ENCODE results near the gene ACVR1C. TPM values are rescaled to one million over a fixed set of nuclear protein-coding genes. Genes with fewer than 3 reads are reported as not detected.
"Not testable (repeated sequence)": the region's sequence is repeated elsewhere in the genome, so short reads cannot be mapped to it uniquely, and the experiment has no call there.

ACVR1C gene
- total RNA-seq, 1 donor from 2014 or later: 0.23 TPM

- no peak overlapping the region for H3K4me3 ChIP-seq (ENCODE audit: low read depth, low read length)
- no peak for TF ChIP-seq CTCF (conservative IDR thresholded peaks at IDR 0.05; ENCODE audit: low read depth, low read length)
- no peak for DNase-seq (ENCODE audit: low read depth)
Measured at GRCh38 chr2:157526070-157526469, 102.6 kb downstream of the ACVR1C start.

- H3K4me3 ChIP-seq (ENCODE audit: low read depth, low read length): no peak overlapping the region
- DNase-seq (ENCODE audit: low read depth): no peak
- TF ChIP-seq CTCF (conservative IDR thresholded peaks at IDR 0.05; ENCODE audit: low read depth, low read length): no peak
Measured at GRCh38 chr2:157523270-157524247, 105.1 kb downstream of the ACVR1C start.

DNA sequence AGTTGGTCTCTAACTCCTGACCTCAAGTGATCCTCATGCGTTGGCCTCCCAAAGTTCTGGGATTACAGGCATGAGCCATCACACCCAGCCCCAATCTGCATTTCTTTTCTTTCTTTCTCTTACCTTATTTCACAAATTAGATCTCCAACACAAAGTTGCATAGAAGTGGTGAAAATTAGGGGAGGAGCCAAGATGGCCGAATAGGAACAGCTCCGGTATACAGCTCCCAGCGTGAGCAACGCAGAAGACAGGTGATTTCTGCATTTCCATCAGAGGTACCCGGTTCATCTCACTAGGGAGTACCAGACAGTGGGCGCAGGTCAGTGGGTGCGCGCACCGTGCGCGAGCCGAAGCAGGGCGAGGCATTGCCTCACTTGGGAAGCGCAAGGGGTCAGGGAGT lies 113.7 kb downstream of the ACVR1C start:
- DNase-seq (ENCODE audit: low read depth); H3K4me3 ChIP-seq (ENCODE audit: low read depth, low read length): not testable (repeated sequence)

DNA sequence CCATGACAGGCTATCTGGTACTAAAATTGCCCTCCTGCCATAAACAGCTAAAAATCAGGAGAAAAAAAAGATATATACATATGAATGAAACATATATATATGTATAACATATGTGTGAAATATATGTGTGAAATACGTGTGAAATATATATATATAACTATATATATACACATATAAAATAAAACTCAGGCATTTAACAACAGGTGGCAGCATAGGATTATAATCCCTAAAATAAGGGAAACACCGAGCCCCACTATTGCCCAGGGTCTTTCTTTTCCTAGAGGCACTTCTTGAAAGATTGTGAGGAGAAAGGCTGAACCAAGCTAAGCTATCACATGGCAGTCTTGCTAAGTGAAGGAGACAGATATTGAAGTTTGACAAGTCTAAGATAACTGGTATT lies 118.9 kb downstream of the ACVR1C start:
- no peak overlapping the region for H3K4me3 ChIP-seq (ENCODE audit: low read depth, low read length)
- DNase-seq (ENCODE audit: low read depth): no peak
- no peak for TF ChIP-seq CTCF (conservative IDR thresholded peaks at IDR 0.05; ENCODE audit: low read depth, low read length)

DNA sequence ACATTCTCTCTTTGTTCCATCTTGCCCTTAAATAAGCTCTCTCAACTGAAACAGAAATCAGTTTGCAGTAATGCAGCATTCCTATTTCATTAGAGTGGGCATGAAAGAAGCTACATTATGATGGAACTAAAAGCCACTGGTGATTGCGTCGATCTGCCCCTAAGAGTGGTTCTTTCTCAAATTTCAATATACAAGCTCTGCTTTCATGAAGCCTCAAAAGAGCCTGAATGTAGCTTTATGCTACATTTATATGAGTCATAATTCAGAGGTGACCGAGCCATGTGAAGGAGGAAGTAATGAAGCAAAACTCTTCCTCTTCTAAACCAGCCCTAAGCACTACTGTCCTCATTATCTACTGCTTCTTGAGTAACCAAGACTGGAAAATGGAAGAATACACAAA lies 120.0 kb downstream of the ACVR1C start:
- no peak overlapping the region for H3K4me3 ChIP-seq (ENCODE audit: low read depth, low read length)
- no peak for TF ChIP-seq CTCF (conservative IDR thresholded peaks at IDR 0.05; ENCODE audit: low read depth, low read length)
- no peak for DNase-seq (ENCODE audit: low read depth)

DNA sequence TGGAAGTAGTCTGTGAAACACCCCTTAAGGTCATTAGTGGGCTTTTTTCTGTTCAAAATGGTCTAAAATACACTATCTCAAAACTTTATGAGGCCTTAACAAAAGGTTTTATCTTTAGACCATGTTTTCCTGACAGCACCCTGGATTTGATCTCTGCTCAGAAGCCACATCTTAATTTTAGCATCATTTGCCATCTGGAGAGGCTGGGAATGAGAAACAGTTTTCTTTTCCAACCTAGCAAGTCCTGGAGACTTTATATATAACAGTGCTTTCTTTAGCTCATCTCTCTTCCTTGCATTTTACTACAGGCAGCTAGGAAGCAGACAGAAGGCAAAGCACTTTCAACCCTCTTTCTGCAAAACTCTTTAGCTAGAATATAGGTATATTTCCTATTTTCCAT lies 122.1 kb downstream of the ACVR1C start:
- no peak for TF ChIP-seq CTCF (conservative IDR thresholded peaks at IDR 0.05; ENCODE audit: low read depth, low read length)
- no peak overlapping the region for H3K4me3 ChIP-seq (ENCODE audit: low read depth, low read length)

DNA sequence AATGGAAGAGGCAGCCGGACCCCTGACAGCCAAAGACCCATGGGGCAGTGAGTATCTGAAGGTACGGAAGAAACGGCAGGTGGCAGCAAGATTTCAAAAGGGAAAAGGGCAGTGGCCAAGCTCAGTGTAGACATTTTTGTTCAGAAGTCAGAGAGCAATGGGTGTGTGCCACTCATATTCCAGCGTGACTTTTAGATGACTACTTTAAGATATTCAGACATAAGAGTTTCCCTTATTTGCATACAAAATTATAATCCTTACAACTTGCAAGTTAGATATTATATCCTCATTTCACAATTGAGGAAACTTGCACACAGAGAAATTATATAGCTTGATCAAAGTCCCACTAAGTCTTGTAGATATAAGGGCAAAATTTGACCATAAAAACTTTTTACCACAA lies 124.0 kb downstream of the ACVR1C start:
- no peak for DNase-seq (ENCODE audit: low read depth)
- H3K4me3 ChIP-seq (ENCODE audit: low read depth, low read length): no peak overlapping the region
- TF ChIP-seq CTCF (conservative IDR thresholded peaks at IDR 0.05; ENCODE audit: low read depth, low read length): no peak

More for the DNA sequence above, 122.1 kb downstream of the ACVR1C start:
- no peak for DNase-seq (ENCODE audit: low read depth)
